Measurements from ENCODE around the gene PABPN1L.

DNA sequence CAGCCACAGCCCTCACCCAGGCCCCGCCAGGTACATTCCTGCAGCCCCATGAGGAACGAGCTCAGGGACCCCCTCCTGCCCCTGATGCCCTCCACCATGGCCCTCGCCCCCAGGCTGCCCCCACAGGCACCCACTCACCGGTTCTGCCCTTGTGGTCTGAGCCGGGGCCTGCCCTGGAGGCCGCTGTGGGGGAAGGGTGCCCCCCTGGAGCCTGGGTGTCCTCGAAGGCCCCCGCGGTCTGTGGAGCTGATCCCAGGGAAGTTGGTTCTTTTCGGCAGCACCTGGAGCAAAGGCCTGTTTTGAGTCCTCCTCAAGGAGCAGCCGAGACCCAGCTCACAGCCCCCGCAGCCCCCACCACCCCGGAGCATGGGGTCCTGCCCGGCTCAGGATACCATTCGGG, 2.4 kb downstream of the PABPN1L start:
- TF ChIP-seq EZH2 (IDR thresholded peaks at IDR 0.05) (no peak), POLR2A (IDR thresholded peaks at IDR 0.05; ENCODE audit: borderline replicate concordance, extremely low read depth, insufficient read depth, insufficient read length) (no peak)

All from HCT116 (cell line).